ENCODE measurements around the gene SHD. TPM values are rescaled to one million over a fixed set of nuclear protein-coding genes. Genes with fewer than 3 reads are reported as not detected.

SHD gene
- total RNA-seq, 1 donor from 2014 or later, result not detected

Other genes with a start within 250 kb of the SHD start
- gene ZBTB7A, start 212.4 kb upstream of the SHD start, total RNA-seq, result 30.8 TPM
- gene MAP2K2, start 155.1 kb upstream of the SHD start, total RNA-seq, result 138 TPM
- gene CREB3L3, start 125.6 kb upstream of the SHD start, total RNA-seq, result not detected
- 10.4 TPM for gene SIRT6, start 96.7 kb upstream of the SHD start, total RNA-seq
- gene ANKRD24, start 96.6 kb upstream of the SHD start, total RNA-seq, result 0.19 TPM
- gene EBI3, start 49.7 kb upstream of the SHD start, total RNA-seq, result 0.73 TPM
- 9.2 TPM for gene YJU2, start 32.2 kb upstream of the SHD start, total RNA-seq
- gene TMIGD2, start 23.1 kb downstream of the SHD start, total RNA-seq, result not detected
- gene FSD1, start 25.3 kb downstream of the SHD start, total RNA-seq, result not detected
- gene STAP2, start 59.6 kb downstream of the SHD start, total RNA-seq, result 4.3 TPM
- 21.0 TPM for gene MPND, start 64.3 kb downstream of the SHD start, total RNA-seq
- 22.0 TPM for gene SH3GL1, start 121.3 kb downstream of the SHD start, total RNA-seq
- 5.9 TPM for gene CHAF1A, start 123.4 kb downstream of the SHD start, total RNA-seq
- 119 TPM for gene UBXN6, start 178.5 kb downstream of the SHD start, total RNA-seq
- gene HDGFL2, start 193.0 kb downstream of the SHD start, total RNA-seq, result 28.2 TPM
- 241 TPM for gene PLIN4, start 239.2 kb downstream of the SHD start, total RNA-seq